Liver (tissue), 9 donors: ENCODE results near the gene CD244. TPM values are rescaled to one million over a fixed set of nuclear protein-coding genes. Genes with fewer than 3 reads are reported as not detected.

ENCODE experiments used
- DNase-seq: peaks from one replicate; pipeline ENCODE4 v3.0.0-alpha.2; 2017; ENCODE audit warnings: low spot score
- H3K27ac ChIP-seq, 2 donors: one replicate each; pipeline ENCODE4 v1.7.0; 2013; ENCODE audit warnings: inconsistent platforms in 2 of 2, low read length in 2 of 2, control low read depth in 1 of 2, low read depth in 1 of 2, mild to moderate bottlenecking in 1 of 2
- H3K27me3 ChIP-seq, 4 donors: one replicate each; pipeline versions ENCODE4 v1.6.1 to v1.7.0; 2013; ENCODE audit warnings: low read length in 3 of 4, inconsistent platforms in 1 of 4, mild to moderate bottlenecking in 1 of 4, moderate library complexity in 1 of 4; ENCODE audit not compliant: control insufficient read depth in 4 of 4, insufficient read depth in 4 of 4
- H3K36me3 ChIP-seq, 4 donors: one replicate each; pipeline versions ENCODE4 v1.6.1 to v1.7.0; 2013; ENCODE audit warnings: low read length in 3 of 4, mild to moderate bottlenecking in 3 of 4, low read depth in 1 of 4, moderate library complexity in 1 of 4; ENCODE audit not compliant: control insufficient read depth in 4 of 4, insufficient read depth in 3 of 4
- H3K4me1 ChIP-seq, 4 donors: one replicate each; pipeline versions ENCODE4 v1.6.1 to v1.7.0; 2013; ENCODE audit warnings: low read length in 3 of 4, mild to moderate bottlenecking in 3 of 4, moderate library complexity in 1 of 4; ENCODE audit not compliant: control insufficient read depth in 4 of 4, insufficient read depth in 4 of 4
- H3K4me3 ChIP-seq, 3 donors: one replicate each; pipeline versions ENCODE4 v1.6.1 to v1.7.0; 2013; ENCODE audit warnings: low read length in 3 of 3, control low read depth in 1 of 3, low read depth in 1 of 3, mild to moderate bottlenecking in 1 of 3
- H3K9ac ChIP-seq, 2 donors: one replicate each; pipeline ENCODE4 v1.7.0; 2013; ENCODE audit warnings: low read length in 2 of 2, mild to moderate bottlenecking in 2 of 2, moderate library complexity in 2 of 2, control low read depth in 1 of 2, low read depth in 1 of 2
- H3K9me3 ChIP-seq, 4 donors: one replicate each; pipeline versions ENCODE4 v1.6.1 to v1.7.0; 2013; ENCODE audit warnings: low read length in 3 of 4; ENCODE audit not compliant: control insufficient read depth in 4 of 4
- CTCF ChIP-seq: fragments of 150-350 bp; IDR thresholded peaks from 2 replicates; pipeline ENCODE4 v1.5.1; 2017; ENCODE audit warnings: improper control_type of control experiment, low read depth, low read length; ENCODE audit not compliant: missing input control
- EGR1 ChIP-seq, 2 donors: IDR thresholded peaks; 2 replicates each; pipeline ENCODE4 v1.6.1; 2016 to 2018; ENCODE audit warnings: antibody characterized with exemption in 2 of 2, low read depth in 2 of 2
- FOXA1 ChIP-seq: IDR thresholded peaks from 2 replicates; pipeline ENCODE4 v1.6.1; 2016; ENCODE audit warnings: antibody characterized with exemption
- FOXA2 ChIP-seq: IDR thresholded peaks from 2 replicates; pipeline ENCODE4 v1.6.1; 2016; ENCODE audit warnings: antibody characterized with exemption
- HNF4A ChIP-seq, 2 donors: conservative IDR thresholded peaks; 2 replicates each; pipeline ENCODE4 v1.6.1; 2016; ENCODE audit warnings: antibody characterized with exemption in 2 of 2, mild to moderate bottlenecking in 2 of 2
- HNF4G ChIP-seq: IDR thresholded peaks from 2 replicates; pipeline ENCODE4 v1.6.1; 2016; ENCODE audit warnings: antibody characterized with exemption
- JUND ChIP-seq, 2 donors: IDR thresholded peaks; 2 replicates each; pipeline ENCODE4 v1.6.1; 2016; ENCODE audit warnings: antibody characterized with exemption in 2 of 2
- NR2F2 ChIP-seq: IDR thresholded peaks from 2 replicates; pipeline ENCODE4 v1.6.1; 2016; ENCODE audit warnings: antibody characterized with exemption
- RAD21 ChIP-seq, 2 donors: IDR thresholded peaks; 2 replicates each; pipeline ENCODE4 v1.6.1; 2016; ENCODE audit warnings: antibody characterized with exemption in 2 of 2, mild to moderate bottlenecking in 2 of 2
- REST ChIP-seq: IDR thresholded peaks from 2 replicates; pipeline ENCODE4 v1.6.1; 2016; ENCODE audit warnings: antibody characterized with exemption, mild to moderate bottlenecking
- RXRA ChIP-seq, 2 donors: IDR thresholded peaks; 2 replicates each; pipeline ENCODE4 v1.6.1; 2017 to 2018; ENCODE audit warnings: antibody characterized with exemption in 2 of 2, mild to moderate bottlenecking in 1 of 2
- YY1 ChIP-seq: IDR thresholded peaks from 2 replicates; pipeline ENCODE4 v1.6.1; 2016; ENCODE audit warnings: antibody characterized with exemption, mild to moderate bottlenecking
- WGBS: extraction: QIAGEN DNeasy Blood & Tissue Kit; methylation state at CpG from one replicate; pipeline ENCODE4 v1.1.7; 2013; 5-methylcytosine and 5-hydroxymethylcytosine counted together
- polyA plus RNA-seq, 2 donors: library from polyadenylated mRNA; stranded (reverse) in 1 of 2; unstranded in 1 of 2; fragments of 200-250 nt in 1 of 2; fragments of >200 nt in 1 of 2; fragmentation: Nextera tagmentation in 1 of 2; extraction: Ambion mirVana in 1 of 2; gene quantifications; one replicate each; pipeline versions ENCODE4 v1.2.1 to v1.2.3, GENCODE V29; 2013 to 2015
- total RNA-seq, 2 donors: library from RNA; depleted of rRNA; stranded (reverse); fragments of >200 nt; gene quantifications; one replicate each; pipeline ENCODE4 v1.2.3, GENCODE V29; 2014
- TF ChIP-seq, protein P1 (sequence below): IDR thresholded peaks from 2 replicates; pipeline ENCODE4 v1.6.1; 2016; ENCODE audit warnings: antibody characterized with exemption
- donor health status: healthy.
- donor health status: healthy.
- donor health status: healthy.
- donor health status: healthy.
- donor health status: healthy.

The CD244 gene
- total and polyA plus RNA-seq, 4 donors = 0.85 to 6.6 (median 1.8) TPM

DNA sequence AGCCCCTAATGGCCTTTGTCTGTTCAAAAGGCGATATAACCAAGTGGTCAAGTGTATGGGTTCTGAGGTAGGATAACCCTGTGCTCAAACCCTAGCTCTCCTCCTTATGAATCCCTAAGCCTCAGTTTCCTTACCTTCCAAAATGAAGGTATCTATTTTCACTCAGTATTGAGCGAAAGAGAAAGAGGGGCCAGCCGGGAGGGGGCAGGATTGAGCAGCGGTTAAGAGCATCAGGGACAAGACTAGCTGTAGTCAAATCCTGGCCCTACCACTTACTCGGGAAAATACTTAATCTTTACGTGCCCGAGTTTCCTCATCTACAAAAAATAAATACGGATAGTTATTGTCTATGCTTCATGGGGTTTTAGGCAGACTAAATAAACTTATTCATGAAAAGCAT is 41.1 kb downstream of the CD244 start:
- H3K27me3 ChIP-seq = no peaks in the 10 kb centered on the region
- no peaks in the 10 kb centered on the region for H3K9me3 ChIP-seq
- WGBS = 79% methylated on average over 8 of the region's 8 CpGs
- no peaks in the 10 kb centered on the region for H3K4me1 ChIP-seq
- no peak for DNase-seq
- TF ChIP-seq FOXA1 (no peak), YY1 (no peak), CTCF (peak; percentile 7), EGR1 (IDR thresholded peaks at IDR 0.05; ENCODE audit: low read depth in 2 of 2) (no peak), REST (no peak), RAD21 (IDR thresholded peaks at IDR 0.05) (peak in 1 of 2 donors; percentile 11), JUND (IDR thresholded peaks at IDR 0.05) (no peak)
- no peak overlapping the region for H3K9ac ChIP-seq
- H3K4me3 ChIP-seq = no peak overlapping the region
- H3K27ac ChIP-seq = no peak overlapping the region
- H3K36me3 ChIP-seq = no peaks in the 10 kb centered on the region

DNA sequence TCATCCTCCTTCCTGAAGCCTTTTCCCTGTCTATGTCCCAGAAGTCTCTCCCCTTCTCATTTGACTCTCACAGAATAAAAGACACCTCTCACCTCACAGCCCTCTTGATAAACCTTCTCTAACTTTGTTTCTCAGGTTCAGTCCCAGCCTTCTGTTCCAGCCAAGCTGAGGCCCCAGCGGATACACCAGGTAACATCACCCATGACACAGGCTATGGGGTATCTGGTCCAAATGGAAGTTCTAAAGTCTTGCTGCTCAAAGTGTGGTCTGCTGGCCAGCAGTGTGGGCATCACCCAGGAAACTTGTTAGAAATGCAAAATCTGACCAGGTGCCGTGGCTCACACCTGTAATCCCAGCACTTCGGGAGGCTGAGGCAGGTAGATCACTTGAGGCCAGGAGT is 43.5 kb downstream of the CD244 start:
- H3K27me3 ChIP-seq = no peaks in the 10 kb centered on the region
- no peaks in the 10 kb centered on the region for H3K4me1 ChIP-seq
- no peaks in the 10 kb centered on the region for H3K36me3 ChIP-seq
- H3K4me3 ChIP-seq = no peak overlapping the region
- no peak for DNase-seq
- H3K9ac ChIP-seq = no peak overlapping the region
- 79% methylated on average over 3 of the region's 3 CpGs for WGBS
- H3K9me3 ChIP-seq = no peaks in the 10 kb centered on the region
- TF ChIP-seq RAD21 (IDR thresholded peaks at IDR 0.05) (no peak), FOXA1 (no peak), NR2F2 (no peak), RXRA (IDR thresholded peaks at IDR 0.05) (no peak), HNF4G (no peak), CTCF (no peak), REST (no peak), HNF4A (conservative IDR thresholded peaks at IDR 0.05) (no peak), YY1 (no peak), FOXA2 (no peak)
- TF ChIP-seq, protein P1, sequence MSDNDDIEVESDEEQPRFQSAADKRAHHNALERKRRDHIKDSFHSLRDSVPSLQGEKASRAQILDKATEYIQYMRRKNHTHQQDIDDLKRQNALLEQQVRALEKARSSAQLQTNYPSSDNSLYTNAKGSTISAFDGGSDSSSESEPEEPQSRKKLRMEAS = no peak
- H3K27ac ChIP-seq = no peak overlapping the region
